IMR-90 (cell line): ENCODE measurements around the gene CPA3. TPM values are rescaled to one million over a fixed set of nuclear protein-coding genes. Genes with fewer than 3 reads are reported as not detected.

Experiments
- ATAC-seq: fragments of 200-7000 bp; cut with Tn5 transposase; 2 replicates; pipeline ENCODE4 v1.9.1; 2020; ENCODE audit warnings: low read depth, mild to moderate bottlenecking, moderate library complexity
- BruUV-seq: library from RNA; stranded (reverse); fragments of 400-500 nt; replicated peaks from 2 replicates; lab custom pipeline; 2021; lab: Mats Ljungman, UMichigan
- CTCF ChIA-PET: fragments of 300-600 bp; formaldehyde crosslinking; extraction: SDS; loops from one replicate; lab custom pipeline; 2021; ENCODE audit warnings: antibody characterized with exemption; lab: Yijun Ruan, JAX
- POLR2A ChIA-PET: fragments of 300-600 bp; sonication (Branson Sonifier 250); formaldehyde crosslinking; loops from one replicate; lab custom pipeline; 2022; ENCODE audit warnings: antibody characterized with exemption; ENCODE audit not compliant: unreplicated experiment; lab: Charles Lee
- DNase-seq: peaks from one replicate; pipeline ENCODE4 v3.0.0; 2013
- H2AFZ ChIP-seq: replicated peaks from 2 replicates; pipeline ENCODE3; 2013; ENCODE audit warnings: low read length, mild to moderate bottlenecking; ENCODE audit not compliant: poor library complexity
- H2AK5ac ChIP-seq: 2 replicates; pipeline ENCODE4 v1.6.1; 2013; ENCODE audit warnings: low read depth, low read length, inconsistent platforms
- H2AK9ac ChIP-seq: replicated peaks from 2 replicates; pipeline ENCODE3; 2013; ENCODE audit warnings: mild to moderate bottlenecking, low read depth, low read length, moderate library complexity; ENCODE audit not compliant: poor library complexity
- H2BK120ac ChIP-seq: 2 replicates; pipeline ENCODE4 v1.6.1; 2013; ENCODE audit warnings: low read depth, low read length, inconsistent platforms
- H2BK15ac ChIP-seq: 3 replicates; pipeline ENCODE4 v1.6.1; 2013; ENCODE audit warnings: low read depth, low read length, inconsistent platforms
- H2BK20ac ChIP-seq: 2 replicates; pipeline ENCODE4 v1.6.1; 2013; ENCODE audit warnings: low read depth, mild to moderate bottlenecking, inconsistent platforms, low read length, moderate library complexity
- H2BK5ac ChIP-seq: 2 replicates; pipeline ENCODE4 v1.6.1; 2013; ENCODE audit warnings: mild to moderate bottlenecking, low read depth, low read length, inconsistent platforms; ENCODE audit not compliant: poor library complexity, severe bottlenecking
- H3K14ac ChIP-seq: replicated peaks from 2 replicates; pipeline ENCODE4 v1.6.1; 2013; ENCODE audit warnings: low read depth, low read length, inconsistent platforms
- H3K18ac ChIP-seq: 2 replicates; pipeline ENCODE4 v1.6.1; 2013; ENCODE audit warnings: low read depth, low read length, control low read depth
- H3K23ac ChIP-seq: 2 replicates; pipeline ENCODE4 v1.6.1; 2013; ENCODE audit warnings: low read depth, low read length, inconsistent platforms
- H3K27ac ChIP-seq: 2 replicates; pipeline ENCODE4 v1.5.1; 2013; ENCODE audit warnings: mild to moderate bottlenecking, control low read depth, low read length; ENCODE audit not compliant: insufficient read depth
- H3K27me3 ChIP-seq: 2 replicates; pipeline ENCODE4 v1.6.1; 2013; ENCODE audit warnings: low read length; ENCODE audit not compliant: control insufficient read depth, insufficient read depth
- H3K36me3 ChIP-seq: 2 replicates; pipeline ENCODE4 v1.6.1; 2013; ENCODE audit warnings: low read length, mixed read lengths; ENCODE audit not compliant: control insufficient read depth, insufficient read depth
- H3K4ac ChIP-seq: 2 replicates; pipeline ENCODE4 v1.6.1; 2013; ENCODE audit warnings: low read depth, low read length, inconsistent platforms
- H3K4me1 ChIP-seq: 2 replicates; pipeline ENCODE4 v1.6.1; 2013; ENCODE audit warnings: low read length, mixed read lengths; ENCODE audit not compliant: control insufficient read depth, insufficient read depth
- H3K4me2 ChIP-seq: 2 replicates; pipeline ENCODE4 v1.6.1; 2013; ENCODE audit warnings: low read depth, mild to moderate bottlenecking, control low read depth, low read length, moderate library complexity
- H3K4me3 ChIP-seq: 2 replicates; pipeline ENCODE4 v1.5.1; 2013; ENCODE audit warnings: low read depth, mild to moderate bottlenecking, control low read depth, low read length, moderate library complexity; ENCODE audit not compliant: insufficient read depth
- H3K56ac ChIP-seq: 2 replicates; pipeline ENCODE4 v1.6.1; 2013; ENCODE audit warnings: low read length, inconsistent platforms; ENCODE audit not compliant: insufficient read depth; ENCODE audit errors: extremely low read depth
- H3K79me1 ChIP-seq, 2 experiments: 2 replicates each; pipeline ENCODE4 v1.6.1; 2013; ENCODE audit warnings: low read length in 2 of 2, inconsistent platforms in 1 of 2, low read depth in 1 of 2
- H3K9ac ChIP-seq: 2 replicates; pipeline ENCODE4 v1.6.1; 2013; ENCODE audit warnings: low read depth, low read length, control low read depth
- H3K9me1 ChIP-seq: 2 replicates; pipeline ENCODE4 v1.6.1; 2013; ENCODE audit warnings: low read length, inconsistent platforms; ENCODE audit not compliant: insufficient read depth
- H3K9me3 ChIP-seq: 2 replicates; pipeline ENCODE4 v1.6.1; 2013; ENCODE audit warnings: low read length; ENCODE audit not compliant: control insufficient read depth, insufficient read depth
- H4K20me1 ChIP-seq: 2 replicates; pipeline ENCODE4 v1.6.1; 2013; ENCODE audit warnings: low read length, inconsistent platforms; ENCODE audit not compliant: insufficient read depth
- H4K5ac ChIP-seq: 2 replicates; pipeline ENCODE4 v1.6.1; 2013; ENCODE audit warnings: mild to moderate bottlenecking, low read depth, low read length, control low read depth
- H4K8ac ChIP-seq, 2 experiments: 2 replicates each; pipeline ENCODE4 v1.6.1; 2013; ENCODE audit warnings: low read depth in 2 of 2, low read length in 2 of 2, control low read depth in 1 of 2, inconsistent platforms in 1 of 2
- H4K91ac ChIP-seq: 2 replicates; pipeline ENCODE4 v1.6.1; 2013; ENCODE audit warnings: low read depth, low read length, inconsistent platforms; ENCODE audit not compliant: insufficient read depth
- MAZ ChIP-seq: IDR thresholded peaks from 2 replicates; pipeline ENCODE4 v1.6.1; 2012; ENCODE audit warnings: low read depth, mild to moderate bottlenecking, low read length, improper control_type of control experiment, moderate library complexity, borderline replicate concordance
- RCOR1 ChIP-seq: IDR thresholded peaks from 2 replicates; pipeline ENCODE4 v1.6.1; 2012; ENCODE audit warnings: mild to moderate bottlenecking, low read length, improper control_type of control experiment; ENCODE audit not compliant: insufficient replicate concordance
- SMC3 ChIP-seq: fragments of 150-350 bp; IDR thresholded peaks from 2 replicates; pipeline ENCODE4 v1.6.1; 2016; ENCODE audit warnings: low read depth, mild to moderate bottlenecking, antibody characterized with exemption, low read length, moderate library complexity
- WGBS, 2 experiments: methylation state at CpG; one replicate each; pipeline versions ENCODE4 v1.1.5 to v1.1.7; 2013; ENCODE audit warnings: missing lambda C conversion rate in 2 of 2; ENCODE audit not compliant: insufficient read length in 1 of 2; ENCODE audit errors: extremely low coverage in 2 of 2; 5-methylcytosine and 5-hydroxymethylcytosine counted together
- dilution Hi-C: fragments of 300-500 bp; cut with HindIII; formaldehyde crosslinking; loops from one replicate; pipeline ENCODE4 v1.14.3; 2018; ENCODE audit warnings: low sequenced_read_pairs; ENCODE audit not compliant: unreplicated experiment
- in situ Hi-C: fragments of 300-500 bp; cut with MboI; formaldehyde crosslinking; loops from 3 replicates; pipeline ENCODE4 v1.14.3; 2019; ENCODE audit warnings: low sequenced_read_pairs, inconsistent platforms, mixed read lengths
- intact Hi-C: fragments of 100-400 bp; cut with micrococcal nuclease; formaldehyde crosslinking; loops from 2 replicates; pipeline ENCODE4 v1.10.0; 2022
- polyA plus RNA-seq, 3 experiments: library from polyadenylated mRNA; depleted of rRNA; stranded (reverse); fragments of >200 nt; gene quantifications; 2 replicates each; pipeline ENCODE4 v1.2.3, GENCODE V29; 2012; ENCODE audit warnings: low replicate concordance in 1 of 3
- total RNA-seq: library from RNA; depleted of rRNA; stranded (reverse); fragments of >200 nt; gene quantifications from 2 replicates; pipeline ENCODE4 v1.2.3, GENCODE V29; 2012

CPA3 gene
- total and polyA plus RNA-seq, 2 of the 4 experiments (the other 2 are of a cell fraction), result 0.07 TPM; not detected in 1

- Histone ChIP-seq H3K4me2 (no peak overlapping the region), H3K56ac (no peak overlapping the region), H3K27me3 (no peaks in the 10 kb centered on the region), H4K8ac (no peak overlapping the region), H3K79me1 (no peaks in the 10 kb centered on the region), H2BK120ac (no peak overlapping the region), H3K9me1 (no peaks in the 10 kb centered on the region), H2AK9ac (no peak overlapping the region), H3K36me3 (no peaks in the 10 kb centered on the region), H2AK5ac (no peak overlapping the region), H4K5ac (no peak overlapping the region), H3K18ac (no peak overlapping the region), H3K9ac (no peak overlapping the region), H3K4me1 (no peaks in the 10 kb centered on the region), H2BK15ac (no peak overlapping the region), H2AFZ (no peak overlapping the region), H3K14ac (no peak overlapping the region), H4K20me1 (no peaks in the 10 kb centered on the region), H3K4me3 (no peak overlapping the region), H3K23ac (no peak overlapping the region), H2BK5ac (no peak overlapping the region), H2BK20ac (no peak overlapping the region), H3K27ac (no peak overlapping the region), H3K9me3 (no peaks in the 10 kb centered on the region), H3K4ac (no peak overlapping the region), H4K91ac (no peak overlapping the region)
- intact Hi-C loops (no loop called here), dilution Hi-C loops (no loop called here), in situ Hi-C loops (no loop called here)
- no peak for DNase-seq
- ChIA-PET POLR2A (no interaction called here), CTCF (no interaction called here)
- BruUV-seq, result no TSS peak
- ATAC-seq, result no peak
- no CpG with 5 or more reads among the region's 2 CpGs for WGBS, 2 experiments
- TF ChIP-seq RCOR1 (no peak), SMC3 (no peak), MAZ (no peak)
Measured at GRCh38 chr3:148911592-148911991, 46.5 kb downstream of the CPA3 start.
